NCI-H1092 (cell line): Measurements from ENCODE around the gene RGS9.
"Not testable (repeated sequence)": the region's sequence is repeated elsewhere in the genome, so short reads cannot be mapped to it uniquely, and the experiment has no call there.

Experiments used
- DNase-seq: peaks from one replicate; lab custom pipeline; 2025; lab: John Stamatoyannopoulos, UW

Gene RGS9

GRCh38 chr17:65137021-65137939, at the start of gene RGS9:
Gene RGS9 (plus strand): TSS chr17:65137370. CDS start chr17:65137541, 171 bp downstream.
- DNase-seq = peak; percentile 59

- no peak for DNase-seq
Measured at GRCh38 chr17:65088621-65089360, 48.4 kb upstream of the RGS9 start.

- no peak for DNase-seq
Measured at GRCh38 chr17:65092262-65092661, 44.9 kb upstream of the RGS9 start.

GRCh38 chr17:65092721-65093356, 44.3 kb upstream of the RGS9 start:
- not testable (repeated sequence) for DNase-seq

GRCh38 chr17:65093930-65094329, 43.2 kb upstream of the RGS9 start:
- DNase-seq = no peak

GRCh38 chr17:65095465-65095864, 41.7 kb upstream of the RGS9 start:
- DNase-seq = no peak

GRCh38 chr17:65096382-65096781, 40.8 kb upstream of the RGS9 start:
- not testable (repeated sequence) for DNase-seq

- DNase-seq = no peak
Measured at GRCh38 chr17:65097110-65097509, 40.1 kb upstream of the RGS9 start.

GRCh38 chr17:65099475-65099874, 37.7 kb upstream of the RGS9 start:
- DNase-seq = no peak

GRCh38 chr17:65099941-65100315, 37.2 kb upstream of the RGS9 start:
- DNase-seq = no peak

GRCh38 chr17:65100316-65101140, 36.6 kb upstream of the RGS9 start:
- DNase-seq = peak; percentile 59

GRCh38 chr17:65101371-65101770, 35.8 kb upstream of the RGS9 start:
- DNase-seq = no peak

GRCh38 chr17:65102235-65102634, 34.9 kb upstream of the RGS9 start:
- no peak for DNase-seq

- DNase-seq = no peak
Measured at GRCh38 chr17:65102788-65103187, 34.4 kb upstream of the RGS9 start.

GRCh38 chr17:65103431-65103830, 33.7 kb upstream of the RGS9 start:
- DNase-seq = no peak

- no peak for DNase-seq
Measured at GRCh38 chr17:65103896-65104295, 33.3 kb upstream of the RGS9 start.

GRCh38 chr17:65104541-65104940, 32.6 kb upstream of the RGS9 start:
- DNase-seq = no peak

GRCh38 chr17:65104973-65105372, 32.2 kb upstream of the RGS9 start:
- DNase-seq = no peak

- DNase-seq = no peak
Measured at GRCh38 chr17:65108152-65108551, 29.0 kb upstream of the RGS9 start.

- DNase-seq = no peak
Measured at GRCh38 chr17:65109543-65109942, 27.6 kb upstream of the RGS9 start.

GRCh38 chr17:65109990-65110680, 27.0 kb upstream of the RGS9 start:
- DNase-seq = no peak
